ENCODE data around the gene PXYLP1.
"Not testable (repeated sequence)": the region's sequence is repeated elsewhere in the genome, so short reads cannot be mapped to it uniquely, and the experiment has no call there.

Gene PXYLP1

GRCh38 chr3:141202682-141203081, 28.9 kb upstream of the PXYLP1 start:
- H3K36me3 ChIP-seq (replicated peaks in 1 of 2; ENCODE audit: control insufficient read depth in 2 of 2, insufficient read depth in 2 of 2, low read length in 2 of 2) = no peaks in the 10 kb centered on the region
- no peak overlapping the region for H2BK12ac ChIP-seq (ENCODE audit: low read length)
- no peak overlapping the region for H3K4me3 ChIP-seq (ENCODE audit: low read length in 2 of 2)
- H3K27me3 ChIP-seq (ENCODE audit: control insufficient read depth in 3 of 3, insufficient read depth in 3 of 3, low read depth in 1 of 3, low read length in 3 of 3) = no peaks in the 10 kb centered on the region
- H4K8ac ChIP-seq (ENCODE audit: low read depth, low read length) = no peak overlapping the region
- no peak for DNase-seq (ENCODE audit: low spot score)
- H3K79me1 ChIP-seq (ENCODE audit: low read depth, low read length) = no peaks in the 10 kb centered on the region
- no peak overlapping the region for H3K18ac ChIP-seq (ENCODE audit: low read length)
- no peak overlapping the region for H3K9ac ChIP-seq (ENCODE audit: low read depth, low read length, poor library complexity)
- H3K9me3 ChIP-seq (replicated peaks in 1 of 2; ENCODE audit: control insufficient read depth in 2 of 2, insufficient read depth in 1 of 2, low read depth in 1 of 2, low read length in 2 of 2) = peaks cover 0 to under 1% of the 10 kb centered on the region in 2 donors
- H2AFZ ChIP-seq (ENCODE audit: low read length) = no peak overlapping the region
- H2BK15ac ChIP-seq (ENCODE audit: low read length) = no peak overlapping the region
- H3K4me2 ChIP-seq (ENCODE audit: insufficient read depth, low read length, poor library complexity, severe bottlenecking) = no peak overlapping the region
- H3K27ac ChIP-seq (replicated peaks; ENCODE audit: low read length) = no peak overlapping the region
- H4K91ac ChIP-seq (ENCODE audit: low read depth, low read length, poor library complexity) = no peak overlapping the region
- no peaks in the 10 kb centered on the region for H3K4me1 ChIP-seq (ENCODE audit: control insufficient read depth in 2 of 2, insufficient read depth in 1 of 2, low read depth in 1 of 2, low read length in 2 of 2)
- no peak overlapping the region for H3K4ac ChIP-seq (ENCODE audit: low read length)
- H2BK5ac ChIP-seq (ENCODE audit: low read length) = no peak overlapping the region
- no CpG with 5 or more reads among the region's 4 CpGs for WGBS, 2 donors (ENCODE audit: extremely low coverage in 2 of 2, insufficient read length in 2 of 2, insufficient replicate concordance in 1 of 2)
- no peak overlapping the region for H2BK120ac ChIP-seq (ENCODE audit: low read depth, low read length)
- no peak overlapping the region for H3K23ac ChIP-seq (ENCODE audit: low read depth, low read length, poor library complexity)
- H3K14ac ChIP-seq (ENCODE audit: low read length) = no peak overlapping the region
- no peak overlapping the region for H2AK5ac ChIP-seq (ENCODE audit: low read depth, low read length)

- Histone ChIP-seq H3K36me3 (replicated peaks in 1 of 2; ENCODE audit: control insufficient read depth in 2 of 2, insufficient read depth in 2 of 2, low read length in 2 of 2) (no peaks in the 10 kb centered on the region), H2BK12ac (ENCODE audit: low read length) (no peak overlapping the region), H4K91ac (ENCODE audit: low read depth, low read length, poor library complexity) (no peak overlapping the region), H3K18ac (ENCODE audit: low read length) (no peak overlapping the region), H3K23ac (ENCODE audit: low read depth, low read length, poor library complexity) (no peak overlapping the region), H2AFZ (ENCODE audit: low read length) (no peak overlapping the region), H2BK15ac (ENCODE audit: low read length) (no peak overlapping the region), H3K27ac (replicated peaks; ENCODE audit: low read length) (no peak overlapping the region), H2BK5ac (ENCODE audit: low read length) (no peak overlapping the region), H3K9me3 (replicated peaks in 1 of 2; ENCODE audit: control insufficient read depth in 2 of 2, insufficient read depth in 1 of 2, low read depth in 1 of 2, low read length in 2 of 2) (no peaks in the 10 kb centered on the region), H3K14ac (ENCODE audit: low read length) (no peak overlapping the region), H3K9ac (ENCODE audit: low read depth, low read length, poor library complexity) (no peak overlapping the region), H3K4ac (ENCODE audit: low read length) (no peak overlapping the region), H3K27me3 (ENCODE audit: control insufficient read depth in 3 of 3, insufficient read depth in 3 of 3, low read depth in 1 of 3, low read length in 3 of 3) (no peaks in the 10 kb centered on the region), H3K4me3 (ENCODE audit: low read length in 2 of 2) (no peak overlapping the region), H2BK120ac (ENCODE audit: low read depth, low read length) (no peak overlapping the region), H2AK5ac (ENCODE audit: low read depth, low read length) (no peak overlapping the region), H3K4me1 (ENCODE audit: control insufficient read depth in 2 of 2, insufficient read depth in 1 of 2, low read depth in 1 of 2, low read length in 2 of 2) (no peaks in the 10 kb centered on the region), H4K8ac (ENCODE audit: low read depth, low read length) (no peak overlapping the region), H3K4me2 (ENCODE audit: insufficient read depth, low read length, poor library complexity, severe bottlenecking) (no peak overlapping the region), H3K79me1 (ENCODE audit: low read depth, low read length) (no peaks in the 10 kb centered on the region)
- no CpG with 5 or more reads among the region's 4 CpGs for WGBS, 2 donors (ENCODE audit: extremely low coverage in 2 of 2, insufficient read length in 2 of 2, insufficient replicate concordance in 1 of 2)
- DNase-seq (ENCODE audit: low spot score) = no peak
Measured at GRCh38 chr3:141203866-141204265, 27.8 kb upstream of the PXYLP1 start.

- H3K23ac ChIP-seq (ENCODE audit: low read depth, low read length, poor library complexity) = no peak overlapping the region
- H2BK15ac ChIP-seq (ENCODE audit: low read length) = no peak overlapping the region
- no peak overlapping the region for H2BK12ac ChIP-seq (ENCODE audit: low read length)
- H3K27ac ChIP-seq (replicated peaks; ENCODE audit: low read length) = no peak overlapping the region
- H3K18ac ChIP-seq (ENCODE audit: low read length) = no peak overlapping the region
- no peak overlapping the region for H3K14ac ChIP-seq (ENCODE audit: low read length)
- H3K4me1 ChIP-seq (ENCODE audit: control insufficient read depth in 2 of 2, insufficient read depth in 1 of 2, low read depth in 1 of 2, low read length in 2 of 2) = no peaks in the 10 kb centered on the region
- peak overlapping the region; percentile 6 for H2BK5ac ChIP-seq (ENCODE audit: low read length)
- WGBS, 2 donors (ENCODE audit: extremely low coverage in 2 of 2, insufficient read length in 2 of 2, insufficient replicate concordance in 1 of 2) = no CpG with 5 or more reads among the region's 4 CpGs
- H4K91ac ChIP-seq (ENCODE audit: low read depth, low read length, poor library complexity) = no peak overlapping the region
- H4K8ac ChIP-seq (ENCODE audit: low read depth, low read length) = peak overlapping the region; percentile 70
- no peak overlapping the region for H3K4me2 ChIP-seq (ENCODE audit: insufficient read depth, low read length, poor library complexity, severe bottlenecking)
- no peak overlapping the region for H3K9ac ChIP-seq (ENCODE audit: low read depth, low read length, poor library complexity)
- H3K27me3 ChIP-seq (ENCODE audit: control insufficient read depth in 3 of 3, insufficient read depth in 3 of 3, low read depth in 1 of 3, low read length in 3 of 3) = no peaks in the 10 kb centered on the region
- H3K79me1 ChIP-seq (ENCODE audit: low read depth, low read length) = no peaks in the 10 kb centered on the region
- peak overlapping the region in 1 of 2 donors; percentile 13 for H3K4me3 ChIP-seq (ENCODE audit: low read length in 2 of 2)
- H2BK120ac ChIP-seq (ENCODE audit: low read depth, low read length) = no peak overlapping the region
- H3K9me3 ChIP-seq (replicated peaks in 1 of 2; ENCODE audit: control insufficient read depth in 2 of 2, insufficient read depth in 1 of 2, low read depth in 1 of 2, low read length in 2 of 2) = no peaks in the 10 kb centered on the region
- H2AFZ ChIP-seq (ENCODE audit: low read length) = no peak overlapping the region
- no peaks in the 10 kb centered on the region for H3K36me3 ChIP-seq (replicated peaks in 1 of 2; ENCODE audit: control insufficient read depth in 2 of 2, insufficient read depth in 2 of 2, low read length in 2 of 2)
- no peak overlapping the region for H2AK5ac ChIP-seq (ENCODE audit: low read depth, low read length)
- no peak for DNase-seq (ENCODE audit: low spot score)
- H3K4ac ChIP-seq (ENCODE audit: low read length) = no peak overlapping the region
Measured at GRCh38 chr3:141204343-141204742, 27.3 kb upstream of the PXYLP1 start.

- not testable (repeated sequence) for H2BK5ac ChIP-seq (ENCODE audit: low read length); H3K18ac ChIP-seq (ENCODE audit: low read length); H3K14ac ChIP-seq (ENCODE audit: low read length); H3K4me2 ChIP-seq (ENCODE audit: insufficient read depth, low read length, poor library complexity, severe bottlenecking); H3K79me1 ChIP-seq (ENCODE audit: low read depth, low read length); H3K4ac ChIP-seq (ENCODE audit: low read length); H3K9ac ChIP-seq (ENCODE audit: low read depth, low read length, poor library complexity); H2AK5ac ChIP-seq (ENCODE audit: low read depth, low read length); H2BK15ac ChIP-seq (ENCODE audit: low read length); H3K23ac ChIP-seq (ENCODE audit: low read depth, low read length, poor library complexity); DNase-seq (ENCODE audit: low spot score); H3K4me3 ChIP-seq (ENCODE audit: low read length in 2 of 2); H4K91ac ChIP-seq (ENCODE audit: low read depth, low read length, poor library complexity); H2AFZ ChIP-seq (ENCODE audit: low read length); H2BK120ac ChIP-seq (ENCODE audit: low read depth, low read length); H3K27ac ChIP-seq (replicated peaks; ENCODE audit: low read length); H2BK12ac ChIP-seq (ENCODE audit: low read length); H3K4me1 ChIP-seq (ENCODE audit: control insufficient read depth in 2 of 2, insufficient read depth in 1 of 2, low read depth in 1 of 2, low read length in 2 of 2); H3K27me3 ChIP-seq (ENCODE audit: control insufficient read depth in 3 of 3, insufficient read depth in 3 of 3, low read depth in 1 of 3, low read length in 3 of 3); H4K8ac ChIP-seq (ENCODE audit: low read depth, low read length)
- Histone ChIP-seq H3K9me3 (replicated peaks in 1 of 2; ENCODE audit: control insufficient read depth in 2 of 2, insufficient read depth in 1 of 2, low read depth in 1 of 2, low read length in 2 of 2) (peaks cover 0 to 15% of the 10 kb centered on the region in 2 donors), H3K36me3 (replicated peaks in 1 of 2; ENCODE audit: control insufficient read depth in 2 of 2, insufficient read depth in 2 of 2, low read length in 2 of 2) (peaks cover 0 to 18% of the 10 kb centered on the region in 2 donors)
- WGBS, 2 donors (ENCODE audit: extremely low coverage in 2 of 2, insufficient read length in 2 of 2, insufficient replicate concordance in 1 of 2) = no CpG with 5 or more reads among the region's 1 CpG
Measured at GRCh38 chr3:141211306-141211705, 20.3 kb upstream of the PXYLP1 start.
